ENCODE results near the gene PSTPIP1.

Gene PSTPIP1

GRCh38 chr15:77030048-77030927, 35.4 kb downstream of the PSTPIP1 start:
- DNase-seq (ENCODE audit: low read depth): no peak

GRCh38 chr15:77030928-77031375, 36.0 kb downstream of the PSTPIP1 start:
- DNase-seq (ENCODE audit: low read depth): no peak

- no peak for DNase-seq (ENCODE audit: low read depth)
Observed at GRCh38 chr15:77031376-77032050, 36.6 kb downstream of the PSTPIP1 start.

GRCh38 chr15:77032052-77032646, 37.2 kb downstream of the PSTPIP1 start:
- DNase-seq (ENCODE audit: low read depth): no peak

GRCh38 chr15:77032647-77033416, 37.9 kb downstream of the PSTPIP1 start:
- DNase-seq (ENCODE audit: low read depth): no peak

GRCh38 chr15:77033417-77033728, 38.4 kb downstream of the PSTPIP1 start:
- DNase-seq (ENCODE audit: low read depth): no peak

GRCh38 chr15:77033729-77034671, 39.1 kb downstream of the PSTPIP1 start:
- no peak for DNase-seq (ENCODE audit: low read depth)

- no peak for DNase-seq (ENCODE audit: low read depth)
Observed at GRCh38 chr15:77034695-77035489, 40.0 kb downstream of the PSTPIP1 start.

- no peak for DNase-seq (ENCODE audit: low read depth)
Observed at GRCh38 chr15:77035584-77035983, 40.7 kb downstream of the PSTPIP1 start.

- no peak for DNase-seq (ENCODE audit: low read depth)
Observed at GRCh38 chr15:77035999-77036471, 41.1 kb downstream of the PSTPIP1 start.

GRCh38 chr15:77036537-77037387, 41.8 kb downstream of the PSTPIP1 start:
- DNase-seq (ENCODE audit: low read depth): no peak

- no peak for DNase-seq (ENCODE audit: low read depth)
Observed at GRCh38 chr15:77037388-77038209, 42.7 kb downstream of the PSTPIP1 start.

- no peak for DNase-seq (ENCODE audit: low read depth)
Observed at GRCh38 chr15:77038312-77039216, 43.6 kb downstream of the PSTPIP1 start.

GRCh38 chr15:77039217-77039533, 44.2 kb downstream of the PSTPIP1 start:
- DNase-seq (ENCODE audit: low read depth): no peak

- no peak for DNase-seq (ENCODE audit: low read depth)
Observed at GRCh38 chr15:77039848-77040247, 44.9 kb downstream of the PSTPIP1 start.

GRCh38 chr15:77040673-77041072, 45.7 kb downstream of the PSTPIP1 start:
- no peak for DNase-seq (ENCODE audit: low read depth)

- DNase-seq (ENCODE audit: low read depth): no peak
Observed at GRCh38 chr15:77042245-77042919, 47.5 kb downstream of the PSTPIP1 start.
